ENCODE results near the gene DNAAF2.

Gene DNAAF2

GRCh38 chr14:49582113-49582977 is 52.7 kb downstream of the DNAAF2 start:
- no peak for DNase-seq

DNA sequence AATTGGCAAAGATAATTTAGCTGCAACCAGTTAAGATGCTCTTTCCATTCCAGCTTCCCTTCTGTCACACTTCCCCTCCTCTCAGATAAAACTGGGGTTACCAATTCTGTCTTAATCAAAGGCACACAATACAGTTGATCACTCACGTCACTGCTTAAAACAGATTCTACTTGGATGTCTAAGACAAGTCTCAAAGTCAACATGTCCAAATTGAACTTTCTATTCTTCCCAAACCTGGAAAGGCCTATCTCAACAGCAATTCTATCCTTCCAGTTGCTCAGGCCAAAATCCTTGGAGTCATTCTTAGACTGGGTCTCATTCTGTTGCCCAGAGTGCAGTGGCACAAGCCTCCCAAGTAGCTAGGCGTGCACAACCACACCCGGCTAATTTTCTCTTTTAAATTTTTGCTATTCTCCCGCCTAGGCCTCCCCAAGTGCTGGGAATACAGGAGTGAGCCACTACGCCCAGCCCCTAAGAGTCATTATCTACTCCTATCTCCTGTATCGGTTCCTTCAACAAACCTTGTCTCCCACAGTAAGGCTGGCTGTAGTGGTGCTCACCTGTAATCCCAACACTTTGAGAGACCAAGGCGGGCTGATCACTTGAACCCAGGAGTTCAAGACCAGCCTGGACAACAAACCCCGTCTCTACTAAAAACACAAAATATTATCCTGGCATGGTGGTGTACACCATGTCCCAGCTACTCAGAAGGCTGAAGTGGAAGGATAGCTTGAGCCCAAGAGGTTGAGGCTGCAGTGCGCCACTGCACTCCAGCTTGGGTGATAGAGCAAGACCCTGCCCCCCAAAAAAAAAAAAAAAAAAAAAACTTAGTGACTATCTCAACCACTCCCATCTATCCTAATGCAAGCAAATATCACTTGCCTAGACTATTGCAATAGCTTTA is 53.6 kb downstream of the DNAAF2 start:
- DNase-seq: no peak

GRCh38 chr14:49579841-49580240 is 55.2 kb downstream of the DNAAF2 start:
- DNase-seq: no peak

DNA sequence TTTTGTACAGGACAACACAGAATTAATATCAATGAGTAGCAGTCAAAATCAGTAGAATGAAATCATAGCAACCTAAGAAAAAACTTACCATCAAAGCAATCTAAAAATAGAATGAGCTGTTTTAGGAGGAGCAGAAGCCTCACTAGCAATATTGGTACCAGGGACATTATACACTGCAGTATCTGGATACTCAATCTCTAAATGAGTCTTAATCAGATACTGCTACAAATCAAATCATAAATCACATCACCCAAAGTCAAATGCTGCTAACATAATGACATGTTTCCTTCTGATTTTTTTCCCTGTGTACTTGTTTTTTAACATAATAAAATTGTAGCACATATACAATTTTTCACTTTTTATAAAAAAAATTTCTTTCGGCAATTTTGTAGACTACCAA is 56.9 kb downstream of the DNAAF2 start:
- DNase-seq: no peak

Measured in stimulated activated CD4-positive, alpha-beta T cell treated with anti-CD3 and anti-CD28 coated beads, Interleukin-1b, Interleukin-23, amount 100 ng/mL, for 48 hours (primary cell).